CD4-positive, alpha-beta T cell treated with Interleukin-10 for 1 hour (primary cell): Measurements from ENCODE around the gene AIDA.
A peak's percentile ranks its signal among the peaks of the same experiment; 100 is the strongest.
"Not testable (repeated sequence)": the region's sequence is repeated elsewhere in the genome, so short reads cannot be mapped to it uniquely, and the experiment has no call there.

Experiments
- DNase-seq: peaks from one replicate; pipeline ENCODE4 v3.0.0-alpha.2; 2020

AIDA gene

GRCh38 chr1:222711319-222712252 lies 705 bp downstream of the AIDA start:
- DNase-seq, result peak; percentile 74

GRCh38 chr1:222709700-222710153 lies 2.6 kb downstream of the AIDA start:
- DNase-seq, result no peak

GRCh38 chr1:222706815-222707214 lies 5.5 kb downstream of the AIDA start:
- DNase-seq, result no peak

GRCh38 chr1:222704260-222704659 lies 8.0 kb downstream of the AIDA start:
- no peak for DNase-seq

GRCh38 chr1:222702210-222702609 lies 10.1 kb downstream of the AIDA start:
- no peak for DNase-seq

- no peak for DNase-seq
Measured at GRCh38 chr1:222697826-222698225, 14.5 kb downstream of the AIDA start.

GRCh38 chr1:222697203-222697602 lies 15.1 kb downstream of the AIDA start:
- DNase-seq, result no peak

- DNase-seq, result no peak
Measured at GRCh38 chr1:222696741-222697140, 15.6 kb downstream of the AIDA start.

- DNase-seq, result no peak
Measured at GRCh38 chr1:222694927-222695326, 17.4 kb downstream of the AIDA start.

GRCh38 chr1:222691016-222691415 lies 21.3 kb downstream of the AIDA start:
- no peak for DNase-seq

GRCh38 chr1:222680080-222680479 lies 32.2 kb downstream of the AIDA start:
- DNase-seq, result no peak

GRCh38 chr1:222670110-222670509 lies 42.2 kb downstream of the AIDA start:
- DNase-seq, result no peak

GRCh38 chr1:222669107-222669506 lies 43.2 kb downstream of the AIDA start:
- DNase-seq, result not testable (repeated sequence)

- DNase-seq, result not testable (repeated sequence)
Measured at GRCh38 chr1:222668184-222668583, 44.1 kb downstream of the AIDA start.

- DNase-seq, result no peak
Measured at GRCh38 chr1:222665964-222666363, 46.3 kb downstream of the AIDA start.

GRCh38 chr1:222663431-222663934 lies 48.8 kb downstream of the AIDA start:
- DNase-seq, result no peak

GRCh38 chr1:222657899-222658298 lies 54.4 kb downstream of the AIDA start:
- DNase-seq, result no peak

- DNase-seq, result no peak
Measured at GRCh38 chr1:222656391-222657155, 55.7 kb downstream of the AIDA start.

- DNase-seq, result peak; percentile 92
Measured at GRCh38 chr1:222654849-222655248, 57.4 kb downstream of the AIDA start.

- DNase-seq, result peak; percentile 40
Measured at GRCh38 chr1:222653178-222653827, 59.0 kb downstream of the AIDA start.

GRCh38 chr1:222652676-222653075 lies 59.6 kb downstream of the AIDA start:
- no peak for DNase-seq

- DNase-seq, result peak; percentile 72
Measured at GRCh38 chr1:222644636-222644980, 67.7 kb downstream of the AIDA start.
